Neural progenitor cell (in vitro differentiated cells): Measurements from ENCODE around the gene ACOT7. TPM values are rescaled to one million over a fixed set of nuclear protein-coding genes. Genes with fewer than 3 reads are reported as not detected.

Experiments
- DNase-seq: peaks from one replicate; pipeline ENCODE4 v3.0.0-alpha.2; 2016; ENCODE audit warnings: low spot score
- H2AFZ ChIP-seq: fragments of 200-600 bp; sonication (generic); replicated peaks from 2 replicates; pipeline ENCODE4 v1.6.1; 2016; ENCODE audit warnings: antibody characterized with exemption
- H3F3A ChIP-seq: fragments of 200-600 bp; sonication (generic); 2 replicates; pipeline ENCODE4 v1.6.1; 2016; ENCODE audit warnings: antibody characterized with exemption, low read depth
- H3K27ac ChIP-seq: fragments of 200-600 bp; sonication (generic); 2 replicates; pipeline ENCODE4 v1.5.1; 2016; ENCODE audit warnings: mild to moderate bottlenecking
- H3K27me3 ChIP-seq: fragments of 200-600 bp; sonication (generic); 2 replicates; pipeline ENCODE4 v1.6.1; 2016; ENCODE audit warnings: mild to moderate bottlenecking, moderate library complexity
- H3K36me3 ChIP-seq: fragments of 200-600 bp; sonication (generic); 2 replicates; pipeline ENCODE4 v1.5.1; 2016
- H3K4me1 ChIP-seq: fragments of 200-600 bp; sonication (generic); 2 replicates; pipeline ENCODE4 v1.6.1; 2016; ENCODE audit warnings: mixed run types
- H3K4me2 ChIP-seq: fragments of 200-600 bp; sonication (generic); 2 replicates; pipeline ENCODE4 v1.6.1; 2016
- H3K4me3 ChIP-seq: fragments of 200-600 bp; sonication (generic); 2 replicates; pipeline ENCODE4 v1.5.1; 2016
- H3K79me2 ChIP-seq: fragments of 200-600 bp; sonication (generic); 2 replicates; pipeline ENCODE4 v1.6.1; 2016; ENCODE audit warnings: low read depth
- H3K9ac ChIP-seq: fragments of 200-600 bp; sonication (generic); 2 replicates; pipeline ENCODE4 v1.6.1; 2016
- H3K9me3 ChIP-seq: fragments of 200-600 bp; sonication (generic); 2 replicates; pipeline ENCODE4 v1.5.1; 2016; ENCODE audit warnings: low read depth
- H4K20me1 ChIP-seq: fragments of 200-600 bp; sonication (generic); 2 replicates; pipeline ENCODE4 v1.6.1; 2016; ENCODE audit warnings: low read depth
- H3K27ac Mint-ChIP-seq: 3 replicates; pipeline ENCODE4 v1.8.0; 2021; ENCODE audit warnings: mixed read lengths
- H3K27me3 Mint-ChIP-seq: 2 replicates; pipeline ENCODE4 v1.8.0; 2022; ENCODE audit warnings: low read depth, mild to moderate bottlenecking, inconsistent platforms, moderate library complexity, mixed read lengths; ENCODE audit not compliant: insufficient read depth
- H3K36me3 Mint-ChIP-seq: 3 replicates; pipeline ENCODE4 v1.8.0; 2021; ENCODE audit warnings: mixed read lengths
- H3K4me1 Mint-ChIP-seq: 3 replicates; pipeline ENCODE4 v1.8.0; 2021; ENCODE audit warnings: mixed read lengths
- H3K4me3 Mint-ChIP-seq: 3 replicates; pipeline ENCODE4 v1.8.0; 2021; ENCODE audit warnings: mild to moderate bottlenecking, moderate library complexity, mixed read lengths
- H3K9me3 Mint-ChIP-seq: 3 replicates; pipeline ENCODE4 v1.8.0; 2020; ENCODE audit warnings: mixed read lengths
- CTCF ChIP-seq: fragments of 200-600 bp; sonication (generic); IDR thresholded peaks from 2 replicates; pipeline ENCODE4 v1.5.1; 2017; ENCODE audit warnings: antibody characterized with exemption, mild to moderate bottlenecking
- EZH2 ChIP-seq: fragments of 200-600 bp; sonication (generic); IDR thresholded peaks from 2 replicates; pipeline ENCODE4 v1.6.1; 2017; ENCODE audit warnings: antibody characterized with exemption, mild to moderate bottlenecking, moderate library complexity
- EZH2phosphoT487 ChIP-seq: fragments of 200-600 bp; sonication (generic); IDR thresholded peaks from 2 replicates; pipeline ENCODE4 v1.6.1; 2017; ENCODE audit warnings: antibody characterized with exemption
- total RNA-seq: library from RNA; depleted of rRNA; stranded (reverse); fragments of >200 nt; gene quantifications from 2 replicates; pipeline ENCODE4 v1.2.3, GENCODE V29; 2015; ENCODE audit warnings: low replicate concordance

ACOT7 gene
- total RNA-seq, 1 donor from 2014 or later = 19.6 TPM

- H3F3A ChIP-seq = peaks cover 29% of the 10 kb centered on the region
- H3K36me3 Mint-ChIP-seq = no peaks in the 10 kb centered on the region
- H3K4me2 ChIP-seq = no peak overlapping the region
- H3K27me3 Mint-ChIP-seq = peaks cover 5% of the 10 kb centered on the region
- H3K9me3 ChIP-seq = no peaks in the 10 kb centered on the region
- peaks cover 47% of the 10 kb centered on the region for H3K4me1 Mint-ChIP-seq
- no peak overlapping the region for H3K4me3 Mint-ChIP-seq
- no peaks in the 10 kb centered on the region for H3K79me2 ChIP-seq
- no peak overlapping the region for H3K27ac Mint-ChIP-seq
- H3K9ac ChIP-seq = no peak overlapping the region
- TF ChIP-seq EZH2phosphoT487 = no peak
- TF ChIP-seq EZH2 = no peak
- TF ChIP-seq CTCF = peak; percentile 99
- peak; percentile 91 for DNase-seq
- no peak overlapping the region for H3K27ac ChIP-seq
- H2AFZ ChIP-seq = no peak overlapping the region
- H3K4me1 ChIP-seq = peaks cover 26% of the 10 kb centered on the region
- H3K4me3 ChIP-seq = no peak overlapping the region
- no peaks in the 10 kb centered on the region for H3K27me3 ChIP-seq
- peaks cover 22% of the 10 kb centered on the region for H4K20me1 ChIP-seq
- H3K9me3 Mint-ChIP-seq = no peaks in the 10 kb centered on the region
- H3K36me3 ChIP-seq = no peaks in the 10 kb centered on the region
These were observed 49.8 kb downstream of the ACOT7 start for GRCh38 chr1:6343506-6344405.

GRCh38 chr1:6342056-6342455 is 51.5 kb downstream of the ACOT7 start:
- H3K9me3 Mint-ChIP-seq = no peaks in the 10 kb centered on the region
- H3K4me3 Mint-ChIP-seq = no peak overlapping the region

GRCh38 chr1:6338695-6339094 is 54.9 kb downstream of the ACOT7 start:
- peak; percentile 80 for DNase-seq
- H3K4me3 ChIP-seq = no peak overlapping the region

More at GRCh38 chr1:6342056-6342455, 51.5 kb downstream of the ACOT7 start:
- H3K4me1 Mint-ChIP-seq = peaks cover 55% of the 10 kb centered on the region
- H3F3A ChIP-seq = peaks cover 27% of the 10 kb centered on the region
- H3K36me3 Mint-ChIP-seq = no peaks in the 10 kb centered on the region
- H3K9me3 ChIP-seq = no peaks in the 10 kb centered on the region
- no peak for DNase-seq
- TF ChIP-seq CTCF (no peak), EZH2 (no peak), EZH2phosphoT487 (no peak)
- H3K4me1 ChIP-seq = peaks cover 27% of the 10 kb centered on the region
- H3K4me2 ChIP-seq = no peak overlapping the region
- H2AFZ ChIP-seq = no peak overlapping the region
- no peaks in the 10 kb centered on the region for H3K27me3 ChIP-seq
- no peaks in the 10 kb centered on the region for H3K36me3 ChIP-seq
- H4K20me1 ChIP-seq = peaks cover 20% of the 10 kb centered on the region
- no peak overlapping the region for H3K9ac ChIP-seq
- H3K27ac Mint-ChIP-seq = no peak overlapping the region
- H3K79me2 ChIP-seq = no peaks in the 10 kb centered on the region
- no peak overlapping the region for H3K27ac ChIP-seq
- no peak overlapping the region for H3K4me3 ChIP-seq
- peaks cover 5% of the 10 kb centered on the region for H3K27me3 Mint-ChIP-seq

More at GRCh38 chr1:6338695-6339094, 54.9 kb downstream of the ACOT7 start:
- Mint-ChIP-seq H3K4me3 (peak overlapping the region; percentile 79), H3K27me3 (peaks cover 10% of the 10 kb centered on the region), H3K4me1 (peaks cover 76% of the 10 kb centered on the region), H3K36me3 (peaks cover 2% of the 10 kb centered on the region), H3K27ac (peak overlapping the region; percentile 99), H3K9me3 (no peaks in the 10 kb centered on the region)
- H2AFZ ChIP-seq = no peak overlapping the region
- no peaks in the 10 kb centered on the region for H3K27me3 ChIP-seq
- H3F3A ChIP-seq = peaks cover 31% of the 10 kb centered on the region
- H3K4me1 ChIP-seq = peaks cover 43% of the 10 kb centered on the region
- H3K79me2 ChIP-seq = no peaks in the 10 kb centered on the region
- peaks cover 22% of the 10 kb centered on the region for H4K20me1 ChIP-seq
- no peaks in the 10 kb centered on the region for H3K36me3 ChIP-seq
- H3K27ac ChIP-seq = peak overlapping the region; percentile 66
- no peaks in the 10 kb centered on the region for H3K9me3 ChIP-seq
- H3K9ac ChIP-seq = no peak overlapping the region
- TF ChIP-seq EZH2 = no peak
- no peak for TF ChIP-seq EZH2phosphoT487
- TF ChIP-seq CTCF = no peak
- peak overlapping the region; percentile 69 for H3K4me2 ChIP-seq
